ENCODE results near the gene CRYBG2. TPM values are rescaled to one million over a fixed set of nuclear protein-coding genes. Genes with fewer than 3 reads are reported as not detected.

The CRYBG2 gene
- total RNA-seq, 2 donors from 2014 or later = not detected

DNA sequence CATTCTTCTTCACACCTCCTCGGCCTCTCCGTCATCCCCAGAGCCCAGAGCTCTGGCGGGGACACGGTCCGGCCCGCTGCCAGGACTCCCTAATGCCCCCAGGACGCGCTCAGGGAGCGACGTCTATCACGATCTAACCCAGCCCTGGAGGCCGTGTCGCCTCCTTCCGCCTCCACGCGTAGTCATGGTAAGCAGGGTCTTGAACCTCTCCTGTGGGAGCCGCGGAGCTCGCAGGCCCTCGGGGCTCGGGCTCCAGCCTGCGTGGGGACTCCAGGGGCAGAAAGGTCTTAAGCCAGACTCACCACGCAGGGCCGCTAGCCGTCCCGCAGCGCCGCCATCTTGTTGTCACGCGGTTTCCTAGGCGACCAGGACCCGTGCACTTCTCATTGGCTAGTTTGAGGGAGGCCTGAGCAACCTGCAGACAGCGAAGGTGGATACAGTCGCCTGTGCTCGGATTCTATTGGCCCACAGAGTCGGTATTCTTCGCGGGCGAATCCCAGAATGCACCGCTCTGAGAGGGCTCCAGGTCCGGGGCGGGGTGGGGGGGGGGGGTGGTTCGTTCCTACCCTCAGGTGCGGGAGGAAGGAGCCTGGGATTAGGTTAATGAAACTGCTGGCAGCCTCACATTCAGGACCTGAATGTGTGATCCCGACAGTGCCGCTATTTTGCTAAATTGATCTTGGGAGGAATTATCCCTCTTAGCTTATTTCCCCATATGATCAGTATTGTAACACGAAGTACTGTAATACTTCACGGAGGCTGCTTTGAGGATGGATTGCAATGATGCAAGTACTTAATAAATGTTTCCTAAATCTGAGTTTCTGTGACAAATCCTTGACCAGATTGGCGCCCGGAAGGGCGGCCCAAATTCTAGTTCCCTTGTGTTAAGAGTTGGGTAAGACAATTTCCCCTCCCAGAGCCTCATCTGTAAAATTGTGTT, 47.4 kb downstream of the CRYBG2 start, which contains the start of gene UBXN11:
Gene UBXN11 (minus strand): TSS at position 347 of the 940 bp plus-strand sequence. CDS start 3,753 bp downstream, outside the sequence.
- Histone ChIP-seq H3K9me3 (no peaks in the 10 kb centered on the region), H3K4me1 (peaks cover 0 to 15% of the 10 kb centered on the region in 2 donors), H3K36me3 (no peaks in the 10 kb centered on the region), H3K27ac (peak within 1 kb of the TSS; percentile 49 to 57), H3K4me3 (peak within 1 kb of the TSS; percentile 72 to 74), H3K27me3 (no peaks in the 10 kb centered on the region)
- peak; percentile 94 for DNase-seq (ENCODE audit: low spot score)
- TF ChIP-seq, protein P1, sequence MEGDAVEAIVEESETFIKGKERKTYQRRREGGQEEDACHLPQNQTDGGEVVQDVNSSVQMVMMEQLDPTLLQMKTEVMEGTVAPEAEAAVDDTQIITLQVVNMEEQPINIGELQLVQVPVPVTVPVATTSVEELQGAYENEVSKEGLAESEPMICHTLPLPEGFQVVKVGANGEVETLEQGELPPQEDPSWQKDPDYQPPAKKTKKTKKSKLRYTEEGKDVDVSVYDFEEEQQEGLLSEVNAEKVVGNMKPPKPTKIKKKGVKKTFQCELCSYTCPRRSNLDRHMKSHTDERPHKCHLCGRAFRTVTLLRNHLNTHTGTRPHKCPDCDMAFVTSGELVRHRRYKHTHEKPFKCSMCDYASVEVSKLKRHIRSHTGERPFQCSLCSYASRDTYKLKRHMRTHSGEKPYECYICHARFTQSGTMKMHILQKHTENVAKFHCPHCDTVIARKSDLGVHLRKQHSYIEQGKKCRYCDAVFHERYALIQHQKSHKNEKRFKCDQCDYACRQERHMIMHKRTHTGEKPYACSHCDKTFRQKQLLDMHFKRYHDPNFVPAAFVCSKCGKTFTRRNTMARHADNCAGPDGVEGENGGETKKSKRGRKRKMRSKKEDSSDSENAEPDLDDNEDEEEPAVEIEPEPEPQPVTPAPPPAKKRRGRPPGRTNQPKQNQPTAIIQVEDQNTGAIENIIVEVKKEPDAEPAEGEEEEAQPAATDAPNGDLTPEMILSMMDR (IDR thresholded peaks at IDR 0.05) = no peak

DNA sequence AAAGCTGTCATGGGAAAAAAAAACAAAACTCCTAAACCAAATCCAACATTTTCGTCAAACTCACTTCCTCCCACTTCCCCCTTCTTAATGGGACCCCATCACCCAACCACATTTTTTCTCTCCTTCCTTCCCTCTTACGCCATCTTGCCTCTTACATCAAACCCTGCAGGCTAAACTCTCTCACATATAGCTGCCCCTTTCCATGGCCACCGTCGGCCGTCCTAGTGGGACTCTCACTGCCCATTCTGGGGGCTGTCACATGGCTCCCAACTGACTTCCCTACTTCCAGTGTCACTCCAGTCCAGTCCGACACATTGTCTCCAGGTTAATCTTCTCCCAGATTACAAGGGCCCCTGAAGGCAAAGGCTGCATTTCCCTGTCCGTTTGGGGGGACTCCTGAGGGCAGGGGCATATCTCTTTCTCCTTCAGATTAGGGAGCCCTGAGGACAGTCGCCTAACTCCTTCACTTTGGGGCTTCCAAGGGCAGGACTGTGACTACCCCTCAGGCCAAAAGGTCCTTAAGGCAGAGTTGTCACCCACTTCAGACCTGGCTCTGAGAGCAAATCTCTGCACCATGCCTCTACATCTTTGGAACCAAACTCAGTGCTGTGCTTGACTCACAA, 48.2 kb downstream of the CRYBG2 start:
- peak overlapping the region; percentile 72 to 74 for H3K4me3 ChIP-seq
- H3K9me3 ChIP-seq = no peaks in the 10 kb centered on the region
- DNase-seq (ENCODE audit: low spot score) = no peak
- H3K4me1 ChIP-seq = peaks cover 0 to 15% of the 10 kb centered on the region in 2 donors
- TF ChIP-seq, protein P1 (IDR thresholded peaks at IDR 0.05) = no peak
- H3K36me3 ChIP-seq = no peaks in the 10 kb centered on the region
- no peaks in the 10 kb centered on the region for H3K27me3 ChIP-seq
- H3K27ac ChIP-seq = peak overlapping the region; percentile 49 to 57

DNA sequence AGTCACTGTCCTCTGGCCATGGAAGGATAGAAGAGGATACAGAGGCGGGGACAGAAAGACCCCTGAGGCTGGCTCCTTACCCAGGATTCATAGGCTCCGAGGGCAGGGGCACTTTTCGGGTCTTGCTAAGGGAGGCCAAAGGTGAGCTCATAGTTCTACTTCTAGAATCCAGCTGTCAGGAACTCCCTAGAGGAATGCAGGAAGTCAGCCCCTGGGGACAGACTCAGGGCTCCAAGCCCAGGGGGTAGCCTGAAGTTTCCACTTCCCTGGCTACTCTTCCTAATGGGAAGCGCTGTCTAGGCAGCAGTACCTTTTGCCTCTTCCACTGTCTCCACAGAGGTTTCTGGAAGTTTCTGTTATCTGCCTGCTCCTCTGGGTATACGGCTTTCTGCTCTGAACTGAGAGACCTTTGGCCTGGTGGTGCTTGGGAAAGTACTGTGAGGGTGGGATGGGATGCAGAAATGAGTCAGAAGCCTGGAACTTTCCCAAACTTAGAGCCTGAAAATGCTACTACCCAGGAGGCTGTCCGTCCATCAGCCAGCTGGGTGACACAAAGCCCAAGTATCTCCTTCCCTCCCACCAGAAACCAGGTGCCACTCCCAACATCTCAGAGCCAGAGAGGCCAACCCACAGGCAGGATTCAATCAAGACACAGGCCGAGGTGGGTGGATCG, 51.1 kb downstream of the CRYBG2 start:
- TF ChIP-seq, protein P1 (IDR thresholded peaks at IDR 0.05) = no peak
- H3K27ac ChIP-seq = peak overlapping the region in 1 of 2 donors; percentile 9
- no peak overlapping the region for H3K4me3 ChIP-seq
- peaks cover 0 to 15% of the 10 kb centered on the region in 2 donors for H3K4me1 ChIP-seq
- H3K9me3 ChIP-seq = no peaks in the 10 kb centered on the region
- DNase-seq (ENCODE audit: low spot score) = no peak
- no peaks in the 10 kb centered on the region for H3K36me3 ChIP-seq
- H3K27me3 ChIP-seq = no peaks in the 10 kb centered on the region

DNA sequence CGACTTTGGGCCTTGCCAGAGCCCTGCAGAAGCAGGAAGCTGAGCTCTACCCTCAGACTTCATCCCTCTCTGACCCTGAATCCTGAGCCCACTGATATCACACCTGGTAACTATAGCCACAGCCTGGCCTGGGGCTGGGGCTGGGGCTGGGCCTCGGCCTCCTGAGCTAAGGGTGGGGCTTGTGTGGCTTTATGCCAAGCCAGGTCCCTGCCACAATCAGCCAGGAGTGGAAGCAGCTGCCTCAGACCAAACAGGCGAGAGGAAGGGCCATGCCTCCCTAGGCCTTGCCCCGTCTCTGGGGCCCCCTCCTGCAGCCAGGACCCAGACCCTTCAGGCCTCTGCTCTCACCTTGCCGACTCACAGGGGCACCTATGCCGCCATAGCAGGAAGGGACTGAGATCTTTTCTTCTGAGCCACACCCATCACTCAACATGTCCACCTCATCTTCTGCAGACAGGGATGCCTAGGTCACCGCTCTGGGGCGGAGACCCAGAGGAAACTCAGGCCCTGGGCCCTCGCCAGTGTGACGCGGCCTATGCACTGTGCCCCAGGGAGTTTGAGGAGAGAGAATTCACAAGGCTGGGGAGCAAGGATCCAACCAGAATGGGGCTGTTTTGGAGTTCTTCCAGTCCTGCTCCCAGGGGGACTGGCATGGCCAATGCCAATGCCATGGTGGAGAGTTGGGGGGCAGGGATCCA, 53.2 kb downstream of the CRYBG2 start:
- TF ChIP-seq, protein P1 (IDR thresholded peaks at IDR 0.05) = no peak
- Histone ChIP-seq H3K36me3 (no peaks in the 10 kb centered on the region), H3K27ac (no peak overlapping the region), H3K27me3 (no peaks in the 10 kb centered on the region), H3K4me1 (peaks cover 0 to 2% of the 10 kb centered on the region in 2 donors), H3K4me3 (no peak overlapping the region), H3K9me3 (no peaks in the 10 kb centered on the region)
- no peak for DNase-seq (ENCODE audit: low spot score)

DNA sequence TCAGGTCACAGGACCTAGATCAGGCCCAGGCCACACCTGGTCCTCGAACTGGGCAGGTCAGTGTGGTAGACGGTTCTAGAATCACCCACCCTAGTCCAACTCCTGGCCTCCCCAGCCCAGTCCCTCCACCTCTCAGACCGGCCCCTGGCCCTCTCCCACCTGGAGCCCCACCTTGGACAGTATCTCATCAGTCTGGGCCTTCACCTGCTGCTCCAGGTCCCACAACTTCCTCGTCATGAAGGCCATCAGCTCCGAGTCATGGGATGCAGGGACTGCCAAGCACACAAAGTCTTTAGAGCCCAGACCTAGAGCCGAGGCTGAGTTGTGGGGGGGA, 56.2 kb downstream of the CRYBG2 start:
- H3K27ac ChIP-seq = no peak overlapping the region
- H3K4me1 ChIP-seq = no peaks in the 10 kb centered on the region
- no peaks in the 10 kb centered on the region for H3K27me3 ChIP-seq
- no peaks in the 10 kb centered on the region for H3K9me3 ChIP-seq
- no peak for DNase-seq (ENCODE audit: low spot score)
- H3K4me3 ChIP-seq = no peak overlapping the region
- no peaks in the 10 kb centered on the region for H3K36me3 ChIP-seq
- TF ChIP-seq, protein P1 (IDR thresholded peaks at IDR 0.05) = no peak

All from right atrium auricular region (tissue), 2 donors.